DOHH2 (cell line): Measurements from ENCODE around the gene ST6GALNAC6.

Experiments
- H3F3A ChIP-seq: fragments of 200-600 bp; sonication (generic), shearing (Covaris generic); 2 replicates; pipeline ENCODE4 v1.6.0; 2016; ENCODE audit warnings: antibody characterized with exemption, mild to moderate bottlenecking; ENCODE audit not compliant: control insufficient read depth, insufficient read depth
- H3K27ac ChIP-seq: fragments of 200-600 bp; sonication (generic); 2 replicates; pipeline ENCODE4 v1.5.1; 2014; ENCODE audit warnings: low read depth, mild to moderate bottlenecking, low read length, moderate library complexity
- H3K27me3 ChIP-seq: fragments of 200-600 bp; sonication (generic); 2 replicates; pipeline ENCODE4 v1.6.1; 2014; ENCODE audit warnings: mild to moderate bottlenecking, low read length, mixed read lengths; ENCODE audit not compliant: control insufficient read depth
- H3K36me3 ChIP-seq: fragments of 200-600 bp; sonication (generic); 2 replicates; pipeline ENCODE4 v1.6.1; 2014; ENCODE audit warnings: mild to moderate bottlenecking, low read length, moderate library complexity, mixed read lengths; ENCODE audit not compliant: control insufficient read depth
- H3K4me1 ChIP-seq: fragments of 200-600 bp; sonication (generic); 2 replicates; pipeline ENCODE4 v1.6.1; 2014; ENCODE audit warnings: mild to moderate bottlenecking, low read length, mixed read lengths; ENCODE audit not compliant: control insufficient read depth
- H3K4me2 ChIP-seq: fragments of 200-600 bp; sonication (generic); 2 replicates; pipeline ENCODE4 v1.6.0; 2014; ENCODE audit warnings: mild to moderate bottlenecking, low read length, moderate library complexity
- H3K4me3 ChIP-seq: fragments of 200-600 bp; sonication (generic); 2 replicates; pipeline ENCODE4 v1.5.1; 2014; ENCODE audit warnings: mild to moderate bottlenecking, low read length, mixed read lengths
- H3K79me2 ChIP-seq: fragments of 200-600 bp; sonication (generic); 2 replicates; pipeline ENCODE4 v1.6.1; 2014; ENCODE audit warnings: mild to moderate bottlenecking, low read length, mixed read lengths; ENCODE audit not compliant: control insufficient read depth
- H3K9me2 ChIP-seq: fragments of 200-600 bp; sonication (generic); replicated peaks from 2 replicates; pipeline ENCODE4 v1.6.1; 2014; ENCODE audit warnings: mild to moderate bottlenecking, low read length, mixed read lengths; ENCODE audit not compliant: control insufficient read depth
- H3K9me3 ChIP-seq: fragments of 200-600 bp; sonication (generic); 2 replicates; pipeline ENCODE4 v1.6.1; 2014; ENCODE audit warnings: antibody characterized with exemption, low read length, mixed read lengths; ENCODE audit not compliant: control insufficient read depth, insufficient read depth
- H4K20me1 ChIP-seq: fragments of 200-600 bp; sonication (generic); 2 replicates; pipeline ENCODE4 v1.6.0; 2014; ENCODE audit warnings: low read depth, mild to moderate bottlenecking, antibody characterized with exemption, low read length, moderate library complexity; ENCODE audit not compliant: control insufficient read depth, insufficient read depth
- EZH2phosphoT487 ChIP-seq: fragments of 200-600 bp; sonication (generic); IDR thresholded peaks from 2 replicates; pipeline ENCODE4 v1.6.1; 2017; ENCODE audit warnings: borderline replicate concordance, mild to moderate bottlenecking, antibody characterized with exemption, low read length, moderate library complexity, mixed read lengths
- TF ChIP-seq, protein P1 (sequence below): fragments of 200-600 bp; sonication (generic); IDR thresholded peaks from one replicate; pipeline ENCODE4 v1.5.1; 2014; ENCODE audit warnings: antibody characterized with exemption, mild to moderate bottlenecking, low read depth, low read length; ENCODE audit not compliant: poor library complexity, severe bottlenecking

ST6GALNAC6 gene

DNA sequence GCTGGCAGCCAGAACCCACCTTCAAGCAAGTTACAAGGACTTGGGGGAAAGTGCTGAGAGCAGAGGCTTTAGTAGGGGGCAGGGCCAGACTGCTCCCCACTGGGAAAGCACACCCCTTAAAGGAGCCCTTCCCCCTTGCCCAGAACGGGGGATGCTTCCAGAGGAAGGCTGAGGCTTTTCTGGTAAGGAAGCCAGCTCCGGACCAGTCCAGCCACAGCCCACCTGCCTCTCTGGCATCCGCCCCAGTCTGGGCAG, 42.5 kb upstream of the ST6GALNAC6 start:
- TF ChIP-seq, protein P1, sequence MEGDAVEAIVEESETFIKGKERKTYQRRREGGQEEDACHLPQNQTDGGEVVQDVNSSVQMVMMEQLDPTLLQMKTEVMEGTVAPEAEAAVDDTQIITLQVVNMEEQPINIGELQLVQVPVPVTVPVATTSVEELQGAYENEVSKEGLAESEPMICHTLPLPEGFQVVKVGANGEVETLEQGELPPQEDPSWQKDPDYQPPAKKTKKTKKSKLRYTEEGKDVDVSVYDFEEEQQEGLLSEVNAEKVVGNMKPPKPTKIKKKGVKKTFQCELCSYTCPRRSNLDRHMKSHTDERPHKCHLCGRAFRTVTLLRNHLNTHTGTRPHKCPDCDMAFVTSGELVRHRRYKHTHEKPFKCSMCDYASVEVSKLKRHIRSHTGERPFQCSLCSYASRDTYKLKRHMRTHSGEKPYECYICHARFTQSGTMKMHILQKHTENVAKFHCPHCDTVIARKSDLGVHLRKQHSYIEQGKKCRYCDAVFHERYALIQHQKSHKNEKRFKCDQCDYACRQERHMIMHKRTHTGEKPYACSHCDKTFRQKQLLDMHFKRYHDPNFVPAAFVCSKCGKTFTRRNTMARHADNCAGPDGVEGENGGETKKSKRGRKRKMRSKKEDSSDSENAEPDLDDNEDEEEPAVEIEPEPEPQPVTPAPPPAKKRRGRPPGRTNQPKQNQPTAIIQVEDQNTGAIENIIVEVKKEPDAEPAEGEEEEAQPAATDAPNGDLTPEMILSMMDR, result no peak
- Histone ChIP-seq H3K9me2 (no peaks in the 10 kb centered on the region), H3K4me2 (no peak overlapping the region), H4K20me1 (peaks cover 4% of the 10 kb centered on the region; the same call in 1 of the 2 replicates), H3K79me2 (peaks cover 16% of the 10 kb centered on the region), H3K4me3 (no peak overlapping the region), H3K27ac (no peak overlapping the region), H3K27me3 (no peaks in the 10 kb centered on the region), H3K4me1 (peaks cover 37% of the 10 kb centered on the region), H3K36me3 (peaks cover 70% of the 10 kb centered on the region), H3K9me3 (no peaks in the 10 kb centered on the region), H3F3A (peaks cover 22% of the 10 kb centered on the region)

DNA sequence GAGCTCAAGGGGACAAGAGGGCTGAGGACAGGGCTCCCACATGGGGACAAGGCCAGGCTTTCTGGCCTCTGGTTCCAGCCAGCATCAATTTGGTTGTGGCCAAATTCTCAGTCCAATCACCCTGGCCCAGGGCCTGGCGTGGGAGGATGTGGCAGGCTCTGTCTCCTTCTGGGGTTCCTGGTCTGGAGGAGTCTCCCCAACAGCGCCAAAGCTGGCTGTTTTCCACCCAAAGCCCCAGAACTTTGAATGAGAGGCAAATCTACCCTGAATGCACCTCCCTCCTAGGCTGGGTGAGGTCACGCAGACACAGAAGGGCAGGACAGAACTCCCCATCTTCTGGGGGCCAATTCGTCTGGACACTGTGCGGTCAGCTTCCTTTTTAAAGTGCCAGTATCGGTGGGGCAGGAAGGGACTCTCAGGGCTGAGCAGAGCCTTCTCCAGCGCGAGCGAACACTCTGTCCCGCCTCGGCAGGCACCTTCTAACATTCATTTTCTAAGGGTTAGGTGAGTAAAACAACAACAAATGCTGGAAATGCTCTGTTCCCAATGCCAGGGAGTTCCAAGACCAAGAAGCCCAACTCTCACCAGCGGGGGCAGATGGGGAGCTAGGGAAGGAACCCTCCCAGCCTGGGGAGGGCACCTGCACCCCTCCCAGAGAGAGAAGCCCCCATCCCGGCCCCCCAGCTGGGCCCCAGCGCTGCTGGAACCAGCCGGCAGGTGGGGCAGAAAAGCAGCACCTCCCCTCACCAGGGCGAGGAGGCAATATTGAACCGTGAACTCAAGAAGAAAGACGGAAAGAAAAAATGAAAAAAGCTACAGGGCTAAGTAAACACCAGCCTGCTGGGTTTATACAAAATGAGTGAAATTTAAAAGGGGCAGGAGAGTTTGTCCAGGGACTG, 41.9 kb upstream of the ST6GALNAC6 start:
- no peaks in the 10 kb centered on the region for H3K9me2 ChIP-seq
- no peak overlapping the region for H3K27ac ChIP-seq
- H3K36me3 ChIP-seq, result peaks cover 65% of the 10 kb centered on the region
- H3K4me2 ChIP-seq, result no peak overlapping the region
- H4K20me1 ChIP-seq, result peaks cover 4% of the 10 kb centered on the region; the same call in 1 of the 2 replicates
- no peak overlapping the region for H3K4me3 ChIP-seq
- peaks cover 36% of the 10 kb centered on the region for H3K4me1 ChIP-seq
- no peaks in the 10 kb centered on the region for H3K27me3 ChIP-seq
- no peak for TF ChIP-seq EZH2phosphoT487
- TF ChIP-seq, protein P1, result no peak
- H3F3A ChIP-seq, result peaks cover 22% of the 10 kb centered on the region
- peaks cover 17% of the 10 kb centered on the region for H3K79me2 ChIP-seq
- H3K9me3 ChIP-seq, result no peaks in the 10 kb centered on the region

DNA sequence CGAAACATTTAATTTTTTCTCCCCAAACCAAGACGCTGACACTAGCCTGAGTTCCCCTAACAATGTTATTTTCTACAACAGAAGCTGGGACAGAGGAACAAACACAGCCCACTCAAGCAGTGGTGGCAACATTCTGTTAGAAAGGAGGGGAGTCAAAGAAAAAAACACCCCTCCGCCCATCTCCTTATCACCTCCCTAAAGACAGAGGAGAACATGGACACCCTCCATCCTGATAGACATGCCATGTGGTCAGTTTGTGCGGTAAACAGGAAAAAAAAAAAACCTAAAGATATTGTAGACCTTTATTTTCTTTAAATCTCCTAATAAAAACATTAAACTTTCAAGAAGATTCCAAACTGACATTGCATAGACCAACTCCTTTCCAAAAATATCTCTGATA, 41.2 kb upstream of the ST6GALNAC6 start:
- TF ChIP-seq, protein P1, result no peak
- TF ChIP-seq EZH2phosphoT487, result no peak
- Histone ChIP-seq H3K27me3 (no peaks in the 10 kb centered on the region), H3K9me2 (no peaks in the 10 kb centered on the region), H3K4me2 (no peak overlapping the region), H3K27ac (no peak overlapping the region), H3F3A (peaks cover 22% of the 10 kb centered on the region), H3K36me3 (peaks cover 57% of the 10 kb centered on the region), H3K4me3 (no peak overlapping the region), H3K79me2 (peaks cover 24% of the 10 kb centered on the region), H3K4me1 (peaks cover 43% of the 10 kb centered on the region), H3K9me3 (no peaks in the 10 kb centered on the region), H4K20me1 (peaks cover 4% of the 10 kb centered on the region; the same call in 1 of the 2 replicates)
